Left colon (tissue), 2 donors: ENCODE data around the gene PLXDC1. TPM values are rescaled to one million over a fixed set of nuclear protein-coding genes. Genes with fewer than 3 reads are reported as not detected.

Source experiments
- total RNA-seq, 2 donors: library from RNA; stranded (reverse); fragmentation: NEBNext Ultra II Directional; extraction: Animal tissue kit (Norgen Biotek cat#: 25700); gene quantifications; one replicate each; pipeline ENCODE4 v1.2.1, GENCODE V29; 2021
- donor health status: DM: no; HTN: no; CAD: no.
- donor health status: DM: yes; HTN: yes; CAD: no.

The PLXDC1 gene
- total RNA-seq, 2 donors from 2014 or later = 2.3 to 5.0 TPM

Other genes with a start within 250 kb of the PLXDC1 start
- not detected for gene FBXO47, start 184.2 kb downstream of the PLXDC1 start, total RNA-seq
- under 1 TPM in 1 of 2 donors, not detected in 1; 0.56 TPM for gene ARL5C, start 14.5 kb upstream of the PLXDC1 start, total RNA-seq
- gene CACNB1, start 46.0 kb upstream of the PLXDC1 start, total RNA-seq = 10 to 100 TPM; 12.7 to 16.1 TPM
- 1,000 to 10,000 TPM; 1,376 to 1,435 TPM for gene RPL19, start 48.6 kb upstream of the PLXDC1 start, total RNA-seq
- under 1 TPM in 1 of 2 donors, not detected in 1; 0.17 TPM for gene STAC2, start 74.3 kb upstream of the PLXDC1 start, total RNA-seq
- gene FBXL20, start 250.0 kb upstream of the PLXDC1 start, total RNA-seq = 10 to 100 TPM; 11.4 to 21.4 TPM